HEK293 (cell line): ENCODE measurements around the gene EED.

Experiments used
- ZBTB11 ChIP-seq: fragments of 450-650 bp; formaldehyde crosslinking; conservative IDR thresholded peaks from 2 replicates; pipeline ENCODE4 v1.5.1; 2016; ENCODE audit warnings: low read depth, missing biosample characterization, missing genetic modification characterization
- ZNF473 ChIP-seq: fragments of 450-650 bp; formaldehyde crosslinking; IDR thresholded peaks from 2 replicates; pipeline ENCODE4 v1.5.1; 2017; ENCODE audit warnings: missing biosample characterization, missing genetic modification characterization

GRCh38 chr11:86201371-86201884 lies 43.1 kb upstream of the EED start:
- TF ChIP-seq ZBTB11 (no peak), ZNF473 (tag by site-specific recombination) (no peak)
